Stimulated activated naive CD8-positive, alpha-beta T cell treated with anti-CD3 and anti-CD28 coated beads, Interleukin-15, amount 100 ng/mL, for 72 hours (primary cell): ENCODE measurements around the gene TSPAN19.

Experiments used
- ATAC-seq: fragments of 150-1000 bp; cut with Tn5 transposase; 2 replicates; pipeline ENCODE4 v1.10.0; 2021; ENCODE audit warnings: mild to moderate bottlenecking, moderate library complexity
- DNase-seq, 2 donors: peaks; one replicate each; pipeline ENCODE4 v3.0.0; 2021 to 2022
- H3K27ac Mint-ChIP-seq, 2 donors: one replicate each; pipeline ENCODE4 v1.8.0; 2022; ENCODE audit warnings: mild to moderate bottlenecking in 2 of 2, mixed read lengths in 2 of 2, moderate library complexity in 2 of 2
- H3K27me3 Mint-ChIP-seq: one replicate; pipeline ENCODE4 v1.8.0; 2022; ENCODE audit warnings: mixed read lengths
- H3K4me1 Mint-ChIP-seq: one replicate; pipeline ENCODE4 v1.8.0; 2022; ENCODE audit warnings: mild to moderate bottlenecking, mixed read lengths
- H3K4me3 Mint-ChIP-seq, 2 donors: one replicate each; pipeline ENCODE4 v1.8.0; 2022; ENCODE audit warnings: mild to moderate bottlenecking in 2 of 2, mixed read lengths in 2 of 2, moderate library complexity in 1 of 2
- H3K9me3 Mint-ChIP-seq, 2 donors: one replicate each; pipeline ENCODE4 v1.8.0; 2022; ENCODE audit warnings: mixed read lengths in 2 of 2

Gene TSPAN19

GRCh38 chr12:84976133-84976532 is 59.9 kb downstream of the TSPAN19 start:
- H3K4me3 Mint-ChIP-seq, result no peak overlapping the region
- no peaks in the 10 kb centered on the region for H3K27me3 Mint-ChIP-seq
- no peak overlapping the region for H3K27ac Mint-ChIP-seq
- H3K9me3 Mint-ChIP-seq, result no peaks in the 10 kb centered on the region
- DNase-seq (no peak), ATAC-seq (no peak)
- H3K4me1 Mint-ChIP-seq, result no peaks in the 10 kb centered on the region

GRCh38 chr12:84974155-84974815 is 61.8 kb downstream of the TSPAN19 start:
- Mint-ChIP-seq H3K9me3 (no peaks in the 10 kb centered on the region), H3K27me3 (no peaks in the 10 kb centered on the region), H3K4me1 (no peaks in the 10 kb centered on the region), H3K27ac (no peak overlapping the region), H3K4me3 (no peak overlapping the region)
- ATAC-seq, result no peak
- no peak for DNase-seq

- Mint-ChIP-seq H3K27me3 (no peaks in the 10 kb centered on the region), H3K9me3 (no peaks in the 10 kb centered on the region), H3K27ac (no peak overlapping the region), H3K4me1 (no peaks in the 10 kb centered on the region), H3K4me3 (no peak overlapping the region)
- DNase-seq (no peak), ATAC-seq (no peak)
These were observed 63.1 kb downstream of the TSPAN19 start for GRCh38 chr12:84973026-84973425.

GRCh38 chr12:84969226-84969625 is 66.9 kb downstream of the TSPAN19 start:
- ATAC-seq (no peak), DNase-seq (no peak)
- no peaks in the 10 kb centered on the region for H3K9me3 Mint-ChIP-seq
- H3K27me3 Mint-ChIP-seq, result no peaks in the 10 kb centered on the region
- H3K27ac Mint-ChIP-seq, result no peak overlapping the region
- no peaks in the 10 kb centered on the region for H3K4me1 Mint-ChIP-seq
- H3K4me3 Mint-ChIP-seq, result no peak overlapping the region
